Keratinocyte (primary cell): Measurements from ENCODE around the gene AK1.

Experiments
- EZH2 ChIP-seq: IDR thresholded peaks from one replicate; pipeline ENCODE4 v1.6.1; 2012; ENCODE audit warnings: inconsistent platforms, mild to moderate bottlenecking, low read length, moderate library complexity
- TF ChIP-seq, protein P1 (sequence below), 3 experiments: IDR thresholded peaks in 1 of 3; conservative IDR thresholded peaks in 1 of 3; optimal IDR thresholded peaks in 1 of 3; 2 replicates in 2 of 3; 3 replicates in 1 of 3; pipeline versions ENCODE3 to v1.5.1; 2011; ENCODE audit warnings: low read length in 3 of 3, mild to moderate bottlenecking in 3 of 3, moderate library complexity in 2 of 3, control low read depth in 1 of 3, inconsistent platforms in 1 of 3; ENCODE audit not compliant: insufficient read depth in 2 of 3; ENCODE audit errors: extremely low read depth in 1 of 3

DNA sequence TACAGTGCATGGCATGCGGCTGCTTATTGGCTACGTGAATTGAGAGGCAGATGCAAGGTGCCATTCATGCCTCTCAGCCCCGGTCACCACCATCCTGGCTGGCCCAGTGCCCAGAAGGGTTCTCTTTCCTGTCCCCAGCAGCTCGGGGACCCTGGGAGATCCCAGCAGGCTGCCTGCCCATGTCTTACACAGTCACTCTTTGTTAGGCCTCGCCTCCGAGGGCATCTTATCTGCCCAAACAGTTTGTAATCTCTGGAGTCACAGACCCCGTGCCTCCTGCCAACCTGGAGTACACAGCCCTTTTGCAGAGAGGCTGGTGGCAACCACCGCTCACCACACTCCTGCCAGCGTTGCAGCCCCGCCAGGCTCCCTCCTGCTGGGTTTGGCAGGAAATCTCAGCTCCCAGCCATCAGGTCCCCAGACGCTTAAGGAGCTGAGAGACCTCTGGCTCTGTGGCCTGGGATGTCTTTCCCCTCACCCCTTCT is 7.0 kb upstream of the AK1 start:
- TF ChIP-seq, protein P1, sequence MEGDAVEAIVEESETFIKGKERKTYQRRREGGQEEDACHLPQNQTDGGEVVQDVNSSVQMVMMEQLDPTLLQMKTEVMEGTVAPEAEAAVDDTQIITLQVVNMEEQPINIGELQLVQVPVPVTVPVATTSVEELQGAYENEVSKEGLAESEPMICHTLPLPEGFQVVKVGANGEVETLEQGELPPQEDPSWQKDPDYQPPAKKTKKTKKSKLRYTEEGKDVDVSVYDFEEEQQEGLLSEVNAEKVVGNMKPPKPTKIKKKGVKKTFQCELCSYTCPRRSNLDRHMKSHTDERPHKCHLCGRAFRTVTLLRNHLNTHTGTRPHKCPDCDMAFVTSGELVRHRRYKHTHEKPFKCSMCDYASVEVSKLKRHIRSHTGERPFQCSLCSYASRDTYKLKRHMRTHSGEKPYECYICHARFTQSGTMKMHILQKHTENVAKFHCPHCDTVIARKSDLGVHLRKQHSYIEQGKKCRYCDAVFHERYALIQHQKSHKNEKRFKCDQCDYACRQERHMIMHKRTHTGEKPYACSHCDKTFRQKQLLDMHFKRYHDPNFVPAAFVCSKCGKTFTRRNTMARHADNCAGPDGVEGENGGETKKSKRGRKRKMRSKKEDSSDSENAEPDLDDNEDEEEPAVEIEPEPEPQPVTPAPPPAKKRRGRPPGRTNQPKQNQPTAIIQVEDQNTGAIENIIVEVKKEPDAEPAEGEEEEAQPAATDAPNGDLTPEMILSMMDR (optimal IDR thresholded peaks at IDR 0.05 in 1 of 3, IDR thresholded peaks at IDR 0.05 in 1 of 3, conservative IDR thresholded peaks at IDR 0.05 in 1 of 3; ENCODE audit: extremely low read depth in 1 of 3, insufficient read depth in 2 of 3, low read length in 3 of 3) = no peak
- no peak for TF ChIP-seq EZH2
